ENCODE measurements around the gene AK5.

The AK5 gene

DNA sequence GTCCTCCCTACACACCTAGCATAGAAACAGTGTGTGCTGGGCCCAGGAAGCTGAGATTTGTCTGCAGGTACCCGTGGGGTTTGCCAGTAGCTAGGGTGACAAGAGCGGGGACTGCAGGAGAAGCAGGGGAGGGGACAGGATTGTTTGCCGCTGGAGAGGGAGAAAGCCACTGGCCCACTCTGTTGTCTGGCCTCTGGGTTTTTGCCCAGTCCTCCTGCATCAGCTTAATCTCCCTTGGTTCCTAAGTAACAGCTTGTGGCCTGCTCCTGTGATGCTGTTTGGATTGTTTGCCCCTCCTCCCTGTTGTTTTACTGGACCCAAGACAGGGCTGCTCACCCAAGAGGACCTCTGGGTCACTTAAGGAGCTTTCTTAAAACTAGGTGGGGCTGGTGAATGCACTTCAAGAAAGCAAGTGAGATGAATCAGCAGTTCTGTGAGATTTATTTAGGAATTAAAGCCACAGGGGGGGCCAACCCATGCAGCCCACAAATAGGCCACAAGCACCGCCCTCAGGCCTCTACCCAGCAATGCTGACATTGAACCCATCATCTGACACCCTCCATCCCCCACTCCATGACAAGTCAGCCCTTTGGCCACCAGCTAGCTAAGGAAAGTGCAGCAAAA lies 257.8 kb downstream of the AK5 start:
- DNase-seq (ENCODE audit: low read depth) = no peak
- H3K4me3 ChIP-seq (ENCODE audit: low read depth, low read length) = no peak overlapping the region

DNA sequence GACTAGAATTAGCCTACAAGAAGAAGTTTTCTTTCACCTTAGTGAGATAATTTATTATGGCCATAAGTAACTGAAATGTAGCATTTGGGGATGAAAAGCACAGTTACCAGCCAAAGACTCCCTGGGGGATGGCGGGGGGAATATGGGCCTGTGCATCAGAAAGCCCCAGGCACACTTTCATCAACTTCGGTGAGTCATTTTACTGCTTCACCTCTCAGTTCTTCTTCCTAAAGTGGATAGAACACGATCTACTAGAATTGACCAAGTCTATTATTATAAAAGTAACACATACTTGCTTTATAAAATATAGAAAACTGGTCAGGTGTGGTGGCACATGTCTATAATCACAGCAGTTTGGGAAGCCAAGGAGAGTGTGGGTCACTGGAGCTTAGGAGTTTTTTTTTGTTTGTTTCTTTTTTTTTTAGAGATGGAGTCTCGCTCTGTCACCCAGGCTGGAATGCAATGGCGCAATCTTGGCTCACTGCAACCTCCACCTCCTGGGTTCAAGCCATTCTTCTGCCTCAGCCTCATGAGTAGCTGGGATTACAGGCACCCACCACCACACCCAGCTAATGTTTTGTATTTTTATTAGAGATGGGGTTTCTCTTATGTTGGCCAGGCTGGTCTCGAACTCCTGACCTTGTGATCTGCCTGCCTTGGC lies 258.8 kb downstream of the AK5 start:
- TF ChIP-seq, protein P1, sequence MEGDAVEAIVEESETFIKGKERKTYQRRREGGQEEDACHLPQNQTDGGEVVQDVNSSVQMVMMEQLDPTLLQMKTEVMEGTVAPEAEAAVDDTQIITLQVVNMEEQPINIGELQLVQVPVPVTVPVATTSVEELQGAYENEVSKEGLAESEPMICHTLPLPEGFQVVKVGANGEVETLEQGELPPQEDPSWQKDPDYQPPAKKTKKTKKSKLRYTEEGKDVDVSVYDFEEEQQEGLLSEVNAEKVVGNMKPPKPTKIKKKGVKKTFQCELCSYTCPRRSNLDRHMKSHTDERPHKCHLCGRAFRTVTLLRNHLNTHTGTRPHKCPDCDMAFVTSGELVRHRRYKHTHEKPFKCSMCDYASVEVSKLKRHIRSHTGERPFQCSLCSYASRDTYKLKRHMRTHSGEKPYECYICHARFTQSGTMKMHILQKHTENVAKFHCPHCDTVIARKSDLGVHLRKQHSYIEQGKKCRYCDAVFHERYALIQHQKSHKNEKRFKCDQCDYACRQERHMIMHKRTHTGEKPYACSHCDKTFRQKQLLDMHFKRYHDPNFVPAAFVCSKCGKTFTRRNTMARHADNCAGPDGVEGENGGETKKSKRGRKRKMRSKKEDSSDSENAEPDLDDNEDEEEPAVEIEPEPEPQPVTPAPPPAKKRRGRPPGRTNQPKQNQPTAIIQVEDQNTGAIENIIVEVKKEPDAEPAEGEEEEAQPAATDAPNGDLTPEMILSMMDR (IDR thresholded peaks at IDR 0.05; ENCODE audit: control insufficient read depth, extremely low read depth, insufficient read depth) = no peak
- DNase-seq (ENCODE audit: low read depth) = no peak
- H3K4me3 ChIP-seq (ENCODE audit: low read depth, low read length) = no peak overlapping the region

More for the DNA sequence above, 257.8 kb downstream of the AK5 start:
- TF ChIP-seq, protein P1 (IDR thresholded peaks at IDR 0.05; ENCODE audit: control insufficient read depth, extremely low read depth, insufficient read depth) = no peak

DNA sequence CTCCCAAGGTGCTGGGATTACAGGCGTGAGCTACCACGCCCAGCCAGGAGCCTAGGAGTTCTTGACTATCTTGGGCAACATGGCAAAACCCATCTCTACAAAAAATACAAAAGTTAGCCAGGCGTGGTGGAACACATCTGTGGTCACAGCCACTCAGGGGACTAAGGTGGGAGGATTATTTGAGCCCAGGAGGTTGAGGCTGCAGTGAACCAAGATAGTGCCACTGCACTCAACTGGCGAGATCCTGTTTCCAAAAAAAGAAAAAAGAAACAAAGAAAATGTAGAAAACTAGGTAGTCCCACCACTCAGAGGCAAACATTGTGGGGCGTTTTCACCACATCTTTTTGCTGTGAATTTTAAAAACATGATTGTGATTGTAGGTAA lies 259.3 kb downstream of the AK5 start:
- no peak overlapping the region for H3K4me3 ChIP-seq (ENCODE audit: low read depth, low read length)
- DNase-seq (ENCODE audit: low read depth) = no peak
- TF ChIP-seq, protein P1 (IDR thresholded peaks at IDR 0.05; ENCODE audit: control insufficient read depth, extremely low read depth, insufficient read depth) = no peak

DNA sequence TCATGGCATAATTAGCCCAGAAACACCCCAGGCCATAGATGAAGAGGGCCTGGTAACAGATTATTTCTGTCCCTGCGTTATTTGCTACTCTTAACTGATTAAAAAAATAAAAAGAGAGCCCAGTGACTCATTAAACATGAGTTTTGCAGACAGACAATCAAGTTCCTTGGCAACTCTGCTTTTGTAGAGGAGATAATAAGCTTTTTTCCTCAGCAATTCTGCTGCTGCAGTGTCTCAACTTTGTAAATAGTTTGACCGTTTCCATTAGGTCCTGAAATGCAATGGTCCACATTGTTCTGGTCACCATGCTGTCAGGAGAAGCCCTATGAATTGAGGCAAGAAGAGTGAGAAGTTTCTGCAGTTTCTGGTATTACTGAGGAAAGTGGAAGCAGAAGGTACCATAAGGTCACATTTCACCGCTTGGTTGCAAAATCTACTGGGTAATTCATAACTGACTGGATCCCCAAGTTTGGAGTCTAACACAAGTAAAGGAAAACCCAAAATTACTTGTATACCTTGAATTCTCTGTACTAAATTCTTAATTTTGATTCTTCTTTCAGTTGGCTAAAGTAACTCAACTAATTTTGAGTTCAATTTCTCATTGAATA lies 261.1 kb downstream of the AK5 start:
- no peak overlapping the region for H3K4me3 ChIP-seq (ENCODE audit: low read depth, low read length)
- DNase-seq (ENCODE audit: low read depth) = no peak
- TF ChIP-seq, protein P1 (IDR thresholded peaks at IDR 0.05; ENCODE audit: control insufficient read depth, extremely low read depth, insufficient read depth) = no peak

DNA sequence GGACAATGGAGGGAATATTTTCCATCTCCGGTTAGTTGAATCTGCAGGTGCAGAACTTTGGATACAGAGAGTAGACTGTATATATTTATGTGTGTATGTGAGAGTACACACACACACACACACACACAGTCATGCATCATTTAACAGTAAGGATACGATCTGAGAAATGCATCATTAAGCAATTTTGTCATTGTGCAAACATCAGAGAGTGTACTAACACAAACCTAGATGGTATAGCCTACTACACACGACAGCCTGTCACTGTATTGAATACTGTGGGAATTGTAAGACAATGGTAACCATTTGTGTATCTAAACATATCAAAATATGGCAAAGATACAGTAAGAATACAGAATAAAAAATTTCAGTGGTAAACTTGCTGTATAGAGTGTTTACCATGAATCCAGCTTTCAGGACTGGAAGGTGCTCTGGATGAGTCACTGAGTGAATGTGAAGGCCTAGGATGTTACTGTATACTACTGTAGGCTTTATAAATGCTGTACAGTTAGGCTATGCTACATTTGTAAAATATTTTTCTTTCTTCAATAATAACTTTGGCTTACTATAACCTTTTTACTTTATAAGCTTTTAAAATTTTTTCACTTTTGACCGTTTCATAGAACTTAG lies 262.1 kb downstream of the AK5 start:
- H3K4me3 ChIP-seq (ENCODE audit: low read depth, low read length) = no peak overlapping the region
- no peak for DNase-seq (ENCODE audit: low read depth)
- TF ChIP-seq, protein P1 (IDR thresholded peaks at IDR 0.05; ENCODE audit: control insufficient read depth, extremely low read depth, insufficient read depth) = no peak

DNA sequence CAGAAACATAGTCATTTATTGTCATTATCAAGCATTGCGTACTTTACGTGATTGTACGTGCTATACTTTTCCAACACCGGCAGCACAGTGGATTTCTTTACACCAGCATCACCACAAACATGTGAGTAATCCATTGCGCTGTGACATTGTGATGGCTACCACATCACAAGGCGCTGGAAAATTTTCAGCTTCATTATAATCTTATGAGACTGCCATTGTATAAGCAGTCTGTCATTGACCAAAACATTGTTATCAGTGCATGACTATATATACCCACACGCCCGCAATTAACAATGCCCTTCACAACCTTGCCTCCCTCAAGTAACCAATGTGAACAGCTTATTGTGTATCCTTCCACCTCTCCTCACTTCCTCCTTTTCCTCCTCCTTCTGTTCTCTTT lies 263.0 kb downstream of the AK5 start:
- DNase-seq (ENCODE audit: low read depth) = no peak
- no peak overlapping the region for H3K4me3 ChIP-seq (ENCODE audit: low read depth, low read length)
- TF ChIP-seq, protein P1 (IDR thresholded peaks at IDR 0.05; ENCODE audit: control insufficient read depth, extremely low read depth, insufficient read depth) = no peak

All from LNCaP clone FGC (cell line).